GOT3 (cell line): ENCODE results near the gene DIPK1A.

Experiments
- DNase-seq: peaks from one replicate; lab custom pipeline; 2025; ENCODE audit warnings: mixed read lengths; lab: John Stamatoyannopoulos, UW

Gene DIPK1A

DNA sequence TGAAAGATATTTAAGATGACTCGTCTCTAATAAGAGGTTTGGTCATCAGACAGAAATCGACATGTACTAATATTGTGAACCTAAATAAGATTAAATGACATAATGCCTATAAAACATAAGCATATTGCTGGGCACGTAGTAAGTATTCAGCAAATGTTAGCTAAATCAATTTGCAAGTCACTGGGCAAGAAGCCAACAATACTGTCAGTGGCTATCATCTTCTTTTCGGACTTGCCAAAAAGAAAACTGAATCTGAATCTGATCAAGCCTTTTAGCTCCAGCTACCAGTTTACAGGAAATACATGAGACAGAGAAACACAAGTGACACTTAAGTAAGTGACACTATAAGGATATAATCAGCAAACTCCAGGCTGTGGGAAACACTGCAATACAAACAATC is 83.5 kb downstream of the DIPK1A start:
- DNase-seq, result no peak

DNA sequence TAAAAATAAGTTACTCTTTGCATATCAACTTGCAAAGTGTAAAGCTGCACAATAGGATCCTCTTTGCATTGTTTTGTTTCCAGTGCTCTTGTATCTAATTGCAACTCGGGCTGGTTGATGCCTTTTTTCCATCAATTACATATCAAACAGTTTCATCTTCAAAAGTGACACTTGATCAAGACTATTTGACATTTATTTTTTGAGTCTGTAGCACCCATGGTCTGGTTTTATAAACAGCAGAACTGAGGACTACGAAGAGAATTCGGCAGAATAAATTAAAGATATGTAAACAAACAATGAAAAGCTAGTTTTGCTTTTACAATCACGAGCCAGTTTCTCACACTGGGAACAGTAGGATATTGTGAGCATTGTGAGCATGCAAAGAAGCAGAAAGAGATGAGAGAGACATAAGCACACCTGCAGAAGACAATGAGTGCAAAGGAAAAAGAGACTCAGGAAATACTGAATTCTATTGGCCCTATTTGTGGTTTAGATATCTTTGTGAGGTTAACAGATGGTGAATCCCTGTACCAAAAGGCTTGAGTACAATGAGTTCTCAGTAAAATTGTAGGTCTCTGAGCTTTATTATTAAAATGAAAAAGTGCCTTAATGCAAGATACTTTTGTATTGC is 84.1 kb downstream of the DIPK1A start:
- DNase-seq, result no peak

DNA sequence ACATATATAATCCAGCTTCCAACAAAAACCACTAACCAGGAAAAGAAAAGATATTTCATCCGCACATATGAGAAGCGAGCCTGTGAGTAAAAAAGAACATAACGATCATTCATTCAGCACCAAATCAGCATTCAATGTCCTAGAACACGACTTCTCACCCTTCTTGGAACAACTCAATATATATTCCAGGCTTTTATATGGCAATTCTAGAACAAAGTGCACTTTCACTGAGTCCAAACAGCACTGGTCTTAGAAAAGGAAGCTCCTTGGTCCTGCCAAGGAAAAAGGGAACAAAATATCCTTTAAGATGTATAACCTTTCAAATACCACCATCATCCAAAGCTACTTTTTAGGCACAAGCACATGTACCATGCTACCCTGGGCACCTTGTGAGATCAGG is 84.9 kb downstream of the DIPK1A start:
- no peak for DNase-seq

DNA sequence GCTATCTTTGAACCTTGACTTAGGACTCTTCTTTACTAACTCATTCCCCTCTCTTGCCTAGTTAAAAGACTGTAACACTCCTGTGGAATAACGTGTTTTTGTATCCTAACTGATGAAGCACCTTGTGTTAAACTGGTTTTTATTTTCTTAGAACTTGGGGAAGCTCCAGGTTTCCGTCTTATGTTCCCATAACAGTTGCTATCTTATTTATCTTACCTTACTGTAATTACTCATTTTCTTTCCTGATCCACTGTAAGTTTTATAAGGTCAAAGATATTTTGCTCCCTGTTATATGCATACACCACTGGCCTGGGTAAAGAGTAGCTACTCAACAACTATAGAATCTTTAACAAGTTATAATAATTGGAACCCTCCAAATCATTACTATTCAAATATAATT is 86.3 kb downstream of the DIPK1A start:
- DNase-seq, result no peak

DNA sequence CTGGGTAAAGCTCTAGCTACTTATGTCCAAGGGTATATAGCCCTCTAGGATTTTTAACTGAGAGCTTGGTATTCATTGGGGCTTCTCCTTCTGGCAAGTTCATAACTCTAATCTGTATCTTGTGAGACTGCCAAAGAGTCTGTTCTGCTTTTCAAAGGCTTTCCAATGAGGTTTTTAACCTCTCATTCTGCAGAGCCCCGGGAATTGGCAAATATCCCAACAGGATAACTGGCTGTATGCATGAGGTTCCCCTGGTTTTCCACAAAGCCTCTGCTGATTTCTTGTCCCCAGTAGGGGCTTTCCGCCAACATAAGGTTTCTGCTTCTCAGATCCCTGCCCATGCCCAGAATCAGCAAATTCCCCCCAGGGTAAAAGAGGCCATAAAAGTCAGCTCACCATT is 88.5 kb downstream of the DIPK1A start:
- no peak for DNase-seq

DNA sequence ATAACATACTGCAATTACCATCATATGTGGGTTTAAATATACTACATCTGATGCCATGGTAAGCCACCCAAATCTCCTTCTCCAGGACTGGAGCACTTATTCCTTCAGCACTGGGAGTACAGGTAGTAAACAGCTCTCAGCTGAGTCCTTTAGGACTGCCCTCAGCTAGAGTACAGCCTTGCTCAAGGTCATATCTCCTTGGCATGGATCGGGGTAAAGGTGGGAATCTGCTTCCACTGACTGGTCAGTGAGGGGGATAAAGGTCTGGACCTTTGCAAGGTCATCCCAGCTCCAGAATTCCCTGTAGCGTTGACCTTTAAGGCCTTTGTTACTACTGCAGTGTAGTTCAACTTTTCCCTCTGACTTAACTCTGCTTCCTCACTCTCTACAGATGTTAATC is 90.7 kb downstream of the DIPK1A start:
- no peak for DNase-seq

DNA sequence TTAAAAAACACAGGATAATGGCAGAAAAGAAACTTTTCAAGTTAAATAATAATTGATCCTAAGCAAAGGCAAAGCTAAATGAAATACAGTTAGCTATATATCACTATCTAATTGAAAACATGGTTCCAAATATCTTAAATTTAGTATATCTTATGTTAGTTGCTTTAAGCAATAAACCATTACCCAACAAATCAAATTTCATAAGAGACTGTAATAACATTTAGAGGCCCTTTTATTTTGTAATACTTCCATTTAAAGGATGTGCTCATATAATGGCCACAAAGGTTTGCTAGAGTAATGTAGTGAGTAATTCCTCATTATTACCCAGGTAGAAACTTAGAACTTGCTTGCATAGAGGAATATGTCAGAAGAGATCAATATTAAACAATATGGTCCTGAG is 97.1 kb downstream of the DIPK1A start:
- no peak for DNase-seq

DNA sequence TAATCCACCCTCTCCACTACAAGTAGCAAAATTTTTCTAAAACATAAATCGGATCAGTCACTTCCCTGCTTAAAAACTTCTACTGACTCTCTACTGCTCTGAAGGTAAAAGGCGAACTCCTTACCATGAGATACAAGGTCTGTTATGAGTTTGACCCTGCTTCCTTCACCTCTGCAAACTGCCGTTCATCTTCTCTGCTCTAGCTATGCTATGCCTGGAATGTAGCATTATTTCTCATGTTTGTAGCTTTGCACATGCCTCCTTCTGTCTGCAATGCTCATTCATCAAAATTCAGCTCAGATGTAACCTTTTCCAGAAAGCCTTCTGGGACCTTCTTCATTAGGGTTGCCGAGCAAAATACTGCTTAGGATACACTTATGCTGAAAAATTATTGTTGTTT is 98.7 kb downstream of the DIPK1A start:
- DNase-seq, result no peak

DNA sequence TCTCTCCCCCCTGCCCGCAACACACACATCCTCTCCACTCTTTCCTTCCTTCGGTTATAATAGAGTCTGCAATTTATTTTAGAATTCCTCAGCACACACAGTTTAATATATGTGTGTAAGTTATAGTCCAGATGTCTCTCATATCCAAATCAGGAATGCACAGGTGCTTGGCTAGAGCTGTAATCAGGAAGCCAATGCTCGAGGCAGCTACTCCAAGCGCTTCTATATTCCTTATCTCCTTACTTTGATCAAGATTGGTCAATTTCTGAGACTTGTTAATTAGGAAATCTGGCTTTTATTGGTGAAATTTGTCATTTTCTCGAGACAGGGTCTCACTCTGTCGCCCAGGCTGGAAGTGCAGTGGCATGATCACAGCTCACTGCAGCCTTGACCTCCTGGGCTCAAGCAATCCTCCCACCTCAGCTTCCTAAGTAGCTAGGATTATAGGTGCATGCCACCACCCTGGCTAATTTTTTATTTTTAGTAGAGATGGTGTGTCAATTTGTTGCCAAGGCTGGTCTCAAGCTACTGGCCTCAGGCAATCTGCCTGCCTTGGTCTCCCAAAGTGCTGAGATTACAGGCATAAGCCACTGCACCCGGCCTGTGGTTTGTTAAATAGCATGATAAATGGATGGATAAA is 101.7 kb downstream of the DIPK1A start:
- DNase-seq, result no peak

DNA sequence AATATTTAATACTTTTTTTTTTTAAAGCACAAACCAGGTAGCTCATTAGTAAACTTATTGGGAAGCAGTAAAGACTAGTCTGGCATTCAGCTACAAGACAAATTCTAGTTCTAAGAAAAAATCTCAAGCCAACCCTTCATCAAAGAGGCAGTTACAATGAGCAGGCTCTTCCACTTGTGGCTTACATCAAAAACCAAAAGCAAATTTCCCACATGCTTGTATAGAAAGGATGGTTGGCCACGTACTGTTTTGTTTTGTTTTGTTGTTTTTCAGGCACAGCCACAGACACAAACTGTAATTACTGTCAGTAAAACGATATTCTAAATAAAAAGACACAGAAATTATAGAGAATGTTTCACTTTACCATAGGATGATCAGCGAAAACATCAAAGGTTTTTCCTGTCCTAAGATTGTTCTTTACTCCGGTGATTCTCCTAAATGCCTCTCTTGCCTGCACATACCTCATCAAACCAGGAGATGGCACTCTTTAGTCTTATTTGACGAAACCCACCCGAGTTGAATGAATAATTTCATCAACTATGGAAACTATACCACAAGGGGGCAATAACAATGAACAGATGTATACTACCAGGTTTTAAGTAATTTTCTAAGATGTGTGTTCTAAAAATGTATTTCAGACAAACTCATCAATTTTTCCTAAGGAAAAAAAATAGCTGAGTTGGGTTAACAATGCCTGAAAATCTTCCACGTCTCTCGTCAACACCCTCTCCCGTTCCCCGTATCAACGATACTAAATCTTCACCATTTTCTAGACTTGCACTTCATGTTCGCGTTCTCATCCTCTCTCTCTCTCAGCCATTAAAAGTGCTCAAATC is 102.5 kb downstream of the DIPK1A start:
- no peak for DNase-seq

DNA sequence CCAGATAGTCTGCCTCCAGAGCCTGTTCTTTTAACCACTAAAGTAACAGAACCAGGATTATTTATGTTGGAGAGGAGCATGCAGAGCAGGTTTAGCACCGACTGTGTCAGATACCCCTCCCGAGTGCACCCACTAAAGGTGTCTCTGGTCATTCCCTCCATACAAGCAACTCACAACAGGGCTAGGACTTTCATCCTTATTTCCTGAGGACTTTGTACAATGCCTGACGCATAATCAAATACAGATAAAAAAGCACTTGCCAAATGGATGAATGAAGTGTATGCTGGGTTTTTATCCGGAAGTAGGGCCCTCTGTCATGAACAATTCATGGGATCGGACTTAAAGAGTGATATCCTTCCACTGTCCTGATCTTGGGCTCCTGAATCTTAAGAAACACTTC is 103.4 kb downstream of the DIPK1A start:
- no peak for DNase-seq

DNA sequence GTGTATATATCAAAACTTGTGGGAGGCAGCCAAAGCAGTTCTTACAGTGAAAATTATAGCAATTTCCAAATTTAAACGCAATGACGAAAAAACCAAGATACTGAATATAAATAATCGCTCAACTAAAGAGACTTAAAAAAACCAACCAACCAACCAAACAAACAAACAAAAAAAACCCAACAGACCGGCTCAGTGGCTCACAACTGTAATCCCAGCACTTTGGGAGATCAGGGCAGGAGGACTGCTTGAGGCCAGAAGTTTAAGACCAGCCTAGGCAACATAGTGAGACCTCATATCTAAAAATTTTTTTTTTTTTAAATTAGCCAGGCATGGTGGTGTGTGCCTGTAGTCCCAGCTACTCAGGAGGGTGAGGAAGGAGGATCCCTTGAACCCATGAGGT is 106.0 kb downstream of the DIPK1A start:
- no peak for DNase-seq

DNA sequence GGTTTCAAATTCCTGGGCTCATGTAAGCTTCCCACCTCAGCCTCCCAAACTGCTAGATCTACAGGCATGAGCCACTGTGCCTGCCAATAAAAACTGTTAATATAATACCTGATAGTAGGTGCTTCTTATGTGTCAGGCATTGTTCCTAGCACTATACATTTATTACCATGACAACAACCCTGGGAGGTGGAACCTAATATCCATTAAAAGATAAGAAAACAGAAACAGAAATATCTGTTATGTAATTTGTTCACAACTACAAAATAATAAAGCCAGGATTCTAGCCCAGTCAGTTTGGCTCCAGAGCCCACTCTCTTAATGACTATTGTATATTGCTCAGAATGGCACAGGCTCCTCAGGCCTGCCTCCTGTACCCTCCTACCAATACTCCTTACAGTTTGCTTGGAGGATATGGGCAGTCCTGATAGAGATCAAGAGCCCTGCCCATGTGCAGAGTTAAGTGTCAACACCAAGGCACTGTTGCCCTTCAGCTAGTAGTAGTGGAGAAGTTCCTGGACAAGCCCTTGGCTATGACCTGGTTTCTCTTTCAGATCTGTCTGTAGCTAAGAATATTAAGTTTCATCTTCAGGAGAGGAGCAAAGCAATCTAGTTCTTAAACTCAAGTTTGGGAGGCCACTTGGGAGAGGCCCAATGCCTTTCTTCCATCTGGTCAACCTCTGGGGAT is 107.0 kb downstream of the DIPK1A start:
- no peak for DNase-seq

DNA sequence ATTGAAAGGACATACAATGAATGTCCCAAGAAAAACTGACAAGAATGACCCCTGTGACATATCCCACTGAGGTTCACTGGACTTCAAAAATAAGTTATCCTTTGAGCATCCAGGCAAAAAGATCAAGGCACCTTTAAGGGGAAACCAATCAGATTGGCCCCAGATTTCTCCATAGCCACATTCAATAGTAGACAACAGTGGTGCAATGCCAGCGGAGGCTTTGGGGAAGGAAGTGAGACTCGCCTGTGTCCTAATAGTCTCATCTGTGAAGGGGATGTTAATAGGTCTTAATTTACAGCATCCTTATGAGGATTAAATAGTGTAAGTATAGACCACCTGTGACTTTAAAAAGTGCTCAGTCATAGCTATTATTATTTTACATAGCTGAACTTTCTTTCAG is 108.0 kb downstream of the DIPK1A start:
- no peak for DNase-seq

DNA sequence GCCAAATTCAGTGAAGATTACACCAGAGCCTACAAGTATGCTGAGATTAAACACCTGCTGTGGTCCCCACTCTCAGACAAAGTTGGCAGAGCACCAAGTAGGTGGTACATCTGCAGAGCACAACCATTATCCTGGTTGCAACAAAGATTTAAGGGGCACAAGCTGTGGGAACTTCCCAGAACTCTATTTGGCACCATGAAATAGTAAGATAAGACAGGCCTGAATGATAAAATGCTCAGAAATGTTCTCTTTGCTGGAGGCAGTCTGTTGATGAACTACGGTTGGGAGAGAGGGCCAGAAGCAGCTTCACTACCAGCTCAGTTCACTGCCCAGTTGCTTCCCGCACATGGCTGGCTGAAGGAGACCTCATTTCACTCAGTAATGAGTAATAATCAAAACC is 109.5 kb downstream of the DIPK1A start:
- no peak for DNase-seq

DNA sequence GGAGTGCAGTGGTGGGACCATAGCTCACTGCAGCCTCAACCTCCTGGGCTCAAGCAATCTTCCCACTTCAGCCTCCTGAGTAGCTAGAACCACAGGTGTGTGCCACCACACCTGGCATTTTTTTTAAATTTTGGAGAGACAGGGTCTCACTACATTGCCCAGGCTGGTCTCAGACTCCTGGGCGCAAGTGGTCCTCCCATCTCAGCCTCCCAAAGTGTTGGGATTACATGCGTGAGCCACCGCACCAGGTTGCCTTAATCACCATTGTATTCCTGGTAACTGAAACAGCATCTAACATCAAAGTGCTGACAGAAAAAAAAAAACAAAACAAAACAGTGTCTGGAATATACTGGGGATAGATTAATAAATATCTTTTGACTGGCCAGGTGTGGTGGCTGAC is 111.2 kb downstream of the DIPK1A start:
- no peak for DNase-seq

DNA sequence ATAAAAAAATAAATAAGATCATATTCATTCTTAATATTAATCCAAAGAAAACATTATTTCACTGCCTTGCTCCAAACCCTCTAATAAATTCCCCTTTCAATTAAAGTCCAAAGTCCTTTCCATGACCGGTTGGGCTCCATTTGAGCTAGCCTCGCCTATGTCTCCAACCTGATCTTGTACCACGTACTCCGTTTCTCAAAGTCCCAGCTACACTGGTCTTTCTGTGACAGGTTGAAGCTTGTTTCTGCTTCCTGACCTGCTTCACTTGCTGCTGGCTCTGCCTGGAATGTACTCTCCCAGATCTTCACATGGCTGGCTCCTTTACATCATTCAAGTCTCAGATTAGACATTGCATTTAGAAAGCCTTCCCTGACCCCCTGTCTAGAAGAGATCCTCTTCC is 113.1 kb downstream of the DIPK1A start:
- DNase-seq, result no peak

DNA sequence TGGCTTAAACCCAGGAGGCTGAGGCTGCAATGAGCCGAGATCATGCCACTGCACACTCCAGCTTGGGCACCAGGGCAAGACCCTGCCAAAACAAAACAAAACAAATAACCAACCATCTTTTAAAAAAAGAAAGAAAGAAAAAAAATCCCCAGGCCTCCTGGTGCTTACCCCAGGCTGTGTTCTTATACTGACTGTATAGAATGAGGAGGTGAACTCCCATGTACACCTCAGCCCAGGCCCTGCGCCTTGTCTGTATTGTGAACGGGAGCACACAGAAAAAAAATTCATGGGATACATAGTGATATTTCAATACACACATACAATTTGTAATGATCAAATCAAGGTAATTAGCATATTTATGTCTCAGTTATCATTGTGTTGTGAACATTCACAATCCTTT is 115.4 kb downstream of the DIPK1A start:
- no peak for DNase-seq

DNA sequence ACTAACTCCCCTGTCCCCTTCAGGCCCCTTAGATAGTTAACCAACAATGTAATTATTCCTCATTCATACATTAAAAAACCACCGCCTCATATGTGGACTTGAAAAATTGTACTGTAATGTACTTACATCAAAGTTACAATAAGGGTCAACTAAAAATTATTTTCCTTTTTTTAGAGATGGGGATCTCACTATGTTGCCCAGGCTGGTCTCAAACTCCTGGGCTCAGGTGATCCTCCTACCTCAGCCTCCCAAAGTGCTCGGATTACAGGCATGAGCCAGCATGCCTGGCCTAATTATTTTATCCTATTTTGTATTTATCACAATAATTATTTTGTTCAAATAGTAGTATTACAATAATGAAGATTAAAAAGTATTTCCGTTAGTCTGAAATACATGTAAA is 116.8 kb downstream of the DIPK1A start:
- DNase-seq, result no peak

DNA sequence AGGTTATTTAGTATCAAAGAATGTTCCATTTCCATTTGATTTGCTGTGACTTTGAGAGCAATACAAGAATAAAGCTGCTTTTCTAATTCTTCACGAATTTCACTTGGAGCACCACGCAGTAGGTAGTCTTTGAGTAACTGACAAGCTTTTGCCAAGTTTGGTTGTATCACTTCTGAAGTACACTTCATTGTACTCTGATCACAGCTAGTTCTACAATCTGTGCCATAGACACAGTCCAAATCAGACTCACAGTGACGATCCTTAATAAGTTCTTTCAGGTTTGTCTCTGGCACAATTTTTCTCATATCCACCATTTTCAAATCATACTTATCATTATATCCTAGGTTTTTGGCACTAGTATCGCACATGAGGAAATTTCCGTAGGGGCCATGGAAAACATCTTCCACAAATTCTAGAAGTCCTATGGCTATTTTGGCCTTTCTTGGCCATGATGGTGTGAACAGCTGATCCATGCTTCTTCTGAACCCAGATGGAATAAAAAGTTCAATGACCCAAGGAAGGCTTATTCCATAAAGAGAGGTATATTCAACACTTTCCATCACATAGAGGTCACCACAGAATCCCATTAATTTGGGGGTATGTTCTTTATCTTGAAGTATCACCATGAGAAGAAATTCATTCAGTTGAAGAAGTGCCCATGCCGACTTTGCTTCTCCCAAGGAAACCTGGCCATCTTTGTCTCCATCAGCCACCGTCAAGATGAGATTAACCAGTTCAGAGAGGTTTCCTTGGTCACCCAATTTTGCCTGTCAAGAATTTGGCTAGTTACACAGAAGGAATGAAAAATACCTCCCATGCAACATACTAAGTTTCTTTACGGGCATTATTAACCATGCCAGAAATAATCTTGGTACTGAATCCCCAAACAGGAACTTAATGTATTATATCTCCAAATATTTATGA is 117.6 kb downstream of the DIPK1A start:
- no peak for DNase-seq

DNA sequence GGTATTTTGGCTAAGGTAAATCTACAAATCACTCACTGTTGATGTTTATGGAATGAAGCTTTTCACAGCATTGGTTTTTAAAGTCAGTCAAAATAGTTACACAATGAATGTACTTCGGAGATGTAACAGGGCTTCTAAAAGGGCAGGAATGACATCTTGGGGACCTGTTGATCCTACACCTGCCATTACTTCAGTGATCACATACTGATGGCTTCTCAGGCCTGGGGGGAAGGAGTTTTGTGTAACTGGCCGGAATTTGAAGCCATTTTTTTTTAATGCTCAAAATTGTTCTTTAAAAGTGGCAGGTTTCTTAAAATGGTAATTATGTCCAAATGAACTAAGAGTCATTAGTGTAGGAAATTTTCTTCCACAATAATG is 118.2 kb downstream of the DIPK1A start:
- no peak for DNase-seq
